ENCODE measurements around the gene RFTN1. TPM values are rescaled to one million over a fixed set of nuclear protein-coding genes. Genes with fewer than 3 reads are reported as not detected.
A peak's percentile ranks its signal among the peaks of the same experiment; 100 is the strongest.

Gene RFTN1
- total and polyA plus RNA-seq, 2 donors (not counting 1 experiment from before 2014, with no cell fraction given): 32.4 to 156 TPM

DNA sequence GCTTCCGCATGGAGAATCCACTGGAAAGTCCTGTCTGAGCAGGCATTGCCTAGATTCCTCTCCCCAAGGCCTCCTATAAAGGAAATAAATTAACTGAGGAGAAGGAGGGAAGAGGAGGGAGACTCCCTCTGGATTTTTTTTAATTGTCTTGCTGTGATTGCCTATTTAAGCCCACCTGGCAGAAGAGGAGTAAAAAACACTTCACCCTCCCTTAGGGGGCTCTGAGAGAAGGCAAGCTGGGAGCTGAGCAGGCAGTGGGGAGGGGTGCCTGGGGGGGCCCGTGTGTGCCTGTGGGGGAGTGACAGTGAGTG lies 138.6 kb downstream of the RFTN1 start:
- Mint-ChIP-seq H3K27ac (peak overlapping the region; percentile 91), H3K4me3 (peak overlapping the region; percentile 66), H3K27me3 (no peaks in the 10 kb centered on the region), H3K4me1 (peaks cover 98% of the 10 kb centered on the region), H3K9me3 (ENCODE audit: insufficient read depth) (no peaks in the 10 kb centered on the region)
- ATAC-seq (ENCODE audit: low read depth) (no peak), DNase-seq (no peak)
- H3K9me3 ChIP-seq (ENCODE audit: control extremely low read depth in 1 of 3, control insufficient read depth in 2 of 3, insufficient read depth in 1 of 3, low read length in 2 of 3): peaks cover 0 to 14% (median 5%) of the 10 kb centered on the region in 3 donors
- no peaks in the 10 kb centered on the region for H3K27me3 ChIP-seq (replicated peaks in 1 of 4; ENCODE audit: control extremely low read depth in 1 of 4, control insufficient read depth in 3 of 4, insufficient read depth in 4 of 4, low read length in 3 of 4)
- H3K36me3 ChIP-seq (replicated peaks in 1 of 2; ENCODE audit: control extremely low read depth in 1 of 2, control insufficient read depth in 1 of 2, extremely low read depth in 1 of 2, insufficient read depth in 2 of 2, low read length in 1 of 2): peaks cover 0 to 2% of the 10 kb centered on the region in 2 experiments
- TF ChIP-seq EZH2 (IDR thresholded peaks at IDR 0.05; ENCODE audit: borderline replicate concordance, insufficient read depth, low read depth, low read length, poor library complexity, severe bottlenecking) (no peak), CTCF (IDR thresholded peaks at IDR 0.05) (no peak)
- peak overlapping the region; percentile 76 to 87 for H3K27ac ChIP-seq (ENCODE audit: low read length in 2 of 2)
- peaks cover 16% of the 10 kb centered on the region for H3K79me2 ChIP-seq (ENCODE audit: control insufficient read depth, insufficient read depth, low read length)
- ChIA-PET CTCF (interaction anchor here (1.0 to 1.2 kb wide), 3 partner anchors 13 to 138 kb away, joined by 3 to 4 read pairs (median 3); no protein-coding TSS in a partner anchor), POLR2A (interaction anchor here (2.3 kb wide), 1 partner anchor 137 kb away, joined by 6 read pairs; no protein-coding TSS in a partner anchor)
- H3K4me1 ChIP-seq (ENCODE audit: control insufficient read depth in 2 of 2, insufficient read depth in 2 of 2, low read length in 2 of 2): peaks cover 100% of the 10 kb centered on the region in 2 donors
- H3K4me2 ChIP-seq (replicated peaks; ENCODE audit: low read depth, low read length, poor library complexity, severe bottlenecking): peak overlapping the region; percentile 52
- peak overlapping the region; percentile 19 for H3K9ac ChIP-seq (ENCODE audit: low read length)
- no CpG with 5 or more reads among the region's 2 CpGs for WGBS (ENCODE audit: insufficient coverage)
- H3K4me3 ChIP-seq (ENCODE audit: control extremely low read depth in 1 of 5, extremely low read depth in 1 of 5, insufficient read depth in 1 of 5, low read depth in 2 of 5, low read length in 4 of 5): no peak overlapping the region
- no peaks in the 10 kb centered on the region for H4K20me1 ChIP-seq (ENCODE audit: control insufficient read depth, insufficient read depth, low read length, poor library complexity, severe bottlenecking)
- intact Hi-C loops (cut with micrococcal nuclease): loop anchor here (5.0 kb wide), 3 partner anchors 63 to 108 kb away; partner anchors contain the start of gene OXNAD1
- no peak overlapping the region for H2AFZ ChIP-seq (ENCODE audit: insufficient read depth, low read depth, low read length, poor library complexity, severe bottlenecking)
